SK-N-MC (cell line): ENCODE results near the gene CACNA1S.

Source experiments
- EZH2 ChIP-seq: fragments of 200-600 bp; sonication (generic); IDR thresholded peaks from one replicate; pipeline ENCODE4 v1.6.1; 2017; ENCODE audit warnings: antibody characterized with exemption
- POLR2AphosphoS5 ChIP-seq: IDR thresholded peaks from 2 replicates; pipeline ENCODE4 v1.6.1; 2012; ENCODE audit warnings: mild to moderate bottlenecking, low read depth, low read length, borderline replicate concordance

GRCh38 chr1:201136355-201137023 is 24.3 kb upstream of the CACNA1S start:
- TF ChIP-seq EZH2 (no peak), POLR2AphosphoS5 (no peak)
